Sigmoid colon (tissue), 7 donors: ENCODE results near the gene ZNF212. TPM values are rescaled to one million over a fixed set of nuclear protein-coding genes. Genes with fewer than 3 reads are reported as not detected.
A peak's percentile ranks its signal among the peaks of the same experiment; 100 is the strongest.

Source experiments
- DNase-seq: peaks from one replicate; pipeline ENCODE4 v3.0.0-alpha.2; 2019
- H3K27ac ChIP-seq, 4 donors: fragments of 200-600 bp; sonication (generic); one replicate each; pipeline ENCODE4 v1.5.1; 2016 to 2019; ENCODE audit warnings: mild to moderate bottlenecking in 1 of 4
- H3K27me3 ChIP-seq, 3 donors: fragments of 200-600 bp; sonication (generic); one replicate each; pipeline ENCODE4 v1.5.1; 2019; ENCODE audit warnings: mild to moderate bottlenecking in 1 of 3
- H3K36me3 ChIP-seq, 4 donors: fragments of 200-600 bp; sonication (generic); one replicate each; pipeline ENCODE4 v1.5.1; 2016 to 2019
- H3K4me1 ChIP-seq, 4 donors: fragments of 200-600 bp; sonication (generic); one replicate each; pipeline ENCODE4 v1.5.1; 2017 to 2019
- H3K4me3 ChIP-seq, 4 donors: fragments of 200-600 bp; sonication (generic); one replicate each; pipeline ENCODE4 v1.5.1; 2017 to 2019; ENCODE audit warnings: mild to moderate bottlenecking in 2 of 4, moderate library complexity in 1 of 4
- H3K9me3 ChIP-seq, 4 donors: fragments of 200-600 bp in 3 of 4; sonication (generic) in 3 of 4; one replicate each; pipeline versions ENCODE4 v1.5.1 to v1.6.1; 2013 to 2019
- CTCF ChIP-seq, 4 experiments: fragments of 450-650 bp in 3 of 4; fragments of 200-600 bp in 1 of 4; IDR thresholded peaks; one replicate each; pipeline ENCODE4 v1.5.1; 2016 to 2019; ENCODE audit warnings: antibody characterized with exemption in 4 of 4, mild to moderate bottlenecking in 3 of 4, moderate library complexity in 2 of 4
- EP300 ChIP-seq, 4 donors: sonication (generic); formaldehyde crosslinking; IDR thresholded peaks; one replicate each; pipeline ENCODE4 v1.6.1; 2017; ENCODE audit warnings: antibody characterized with exemption in 4 of 4
- POLR2A ChIP-seq, 2 donors: fragments of 450-650 bp; IDR thresholded peaks; one replicate each; pipeline ENCODE4 v1.6.1; 2016; ENCODE audit warnings: antibody characterized with exemption in 2 of 2, mild to moderate bottlenecking in 2 of 2, moderate library complexity in 2 of 2
- POLR2AphosphoS5 ChIP-seq, 4 donors: sonication (generic); formaldehyde crosslinking; IDR thresholded peaks; one replicate each; pipeline ENCODE4 v1.6.1; 2017; ENCODE audit warnings: antibody characterized with exemption in 4 of 4
- WGBS, 2 donors: extraction: QIAGEN DNeasy Blood & Tissue Kit; methylation state at CpG; one replicate each; pipeline ENCODE4 v1.1.7; 2013; 5-methylcytosine and 5-hydroxymethylcytosine counted together
- intact Hi-C: fragments of 100-400 bp; cut with DNase I; formaldehyde crosslinking; loops from one replicate; pipeline ENCODE4 v1.15.1; 2023
- polyA plus RNA-seq, 3 donors: library from polyadenylated mRNA; stranded (reverse); fragments of 200-250 nt; gene quantifications; one replicate each; pipeline ENCODE4 v1.2.3, GENCODE V29; 2013
- total RNA-seq, 4 donors: library from RNA; depleted of rRNA; stranded (reverse); fragments of >200 nt; gene quantifications; one replicate each; pipeline ENCODE4 v1.1.0, GENCODE V29; 2016
- donor health status: healthy with polysubstance abuse.
- donor health status: Bipolar disorder and iron deficiency.
- donor health status: healthy.

The ZNF212 gene
- total and polyA plus RNA-seq, 7 donors = 4.1 to 13.6 (median 5.8) TPM

GRCh38 chr7:149198161-149198816 is 41.2 kb upstream of the ZNF212 start:
- Histone ChIP-seq H3K4me3 (no peak overlapping the region), H3K9me3 (no peaks in the 10 kb centered on the region), H3K36me3 (peaks cover 25 to 52% (median 40%) of the 10 kb centered on the region in 4 donors), H3K27ac (no peak overlapping the region), H3K27me3 (no peaks in the 10 kb centered on the region), H3K4me1 (peaks cover 0 to 40% (median 29%) of the 10 kb centered on the region in 4 donors)
- 92 to 94% methylated on average over 22 of the region's 22 CpGs for WGBS, 2 donors
- intact Hi-C loops = loop anchor here (5.0 to 10.0 kb wide), 6 partner anchors 39 to 517 kb away; partner anchors contain the start of genes ZNF212, ZNF398, ZNF425 and ZNF746
- TF ChIP-seq POLR2A (IDR thresholded peaks at IDR 0.05) (no peak), POLR2AphosphoS5 (IDR thresholded peaks at IDR 0.05) (no peak), CTCF (IDR thresholded peaks at IDR 0.05) (no peak), EP300 (IDR thresholded peaks at IDR 0.05) (no peak)
- DNase-seq = peak; percentile 29

- WGBS, 2 donors = 95 to 96% methylated on average over 6 of the region's 6 CpGs
- peak; percentile 6 for DNase-seq
- H3K27ac ChIP-seq = no peak overlapping the region
- H3K4me3 ChIP-seq = no peak overlapping the region
- intact Hi-C loops = loop anchor here (5.0 to 10.0 kb wide), 6 partner anchors 38 to 515 kb away; partner anchors contain the start of genes ZNF212, ZNF398, ZNF425 and ZNF746
- H3K9me3 ChIP-seq = no peaks in the 10 kb centered on the region
- peaks cover 0 to 42% (median 29%) of the 10 kb centered on the region in 4 donors for H3K4me1 ChIP-seq
- H3K36me3 ChIP-seq = peaks cover 25 to 62% (median 42%) of the 10 kb centered on the region in 4 donors
- H3K27me3 ChIP-seq = no peaks in the 10 kb centered on the region
- TF ChIP-seq POLR2A (IDR thresholded peaks at IDR 0.05) = no peak
- TF ChIP-seq POLR2AphosphoS5 (IDR thresholded peaks at IDR 0.05) = no peak
- TF ChIP-seq CTCF (IDR thresholded peaks at IDR 0.05) = no peak
- TF ChIP-seq EP300 (IDR thresholded peaks at IDR 0.05) = no peak
Observed at GRCh38 chr7:149199234-149199995, 40.0 kb upstream of the ZNF212 start.

GRCh38 chr7:149202831-149203231 is 36.6 kb upstream of the ZNF212 start:
- WGBS, 2 donors = 88% methylated on average over 6 of the region's 6 CpGs
- peaks cover 39 to 96% (median 59%) of the 10 kb centered on the region in 4 donors for H3K36me3 ChIP-seq

More at GRCh38 chr7:149202831-149203231, 36.6 kb upstream of the ZNF212 start:
- H3K4me1 ChIP-seq = peaks cover 0 to 16% (median 6%) of the 10 kb centered on the region in 4 donors
- no peaks in the 10 kb centered on the region for H3K27me3 ChIP-seq
- no peak for DNase-seq
- H3K9me3 ChIP-seq = no peaks in the 10 kb centered on the region
- no peak for TF ChIP-seq EP300 (IDR thresholded peaks at IDR 0.05)
- TF ChIP-seq CTCF (IDR thresholded peaks at IDR 0.05) = no peak
- TF ChIP-seq POLR2A (IDR thresholded peaks at IDR 0.05) = no peak
- no peak for TF ChIP-seq POLR2AphosphoS5 (IDR thresholded peaks at IDR 0.05)
- intact Hi-C loops = no loop called here
- no peak overlapping the region for H3K4me3 ChIP-seq
- peak overlapping the region in 1 of 4 donors; percentile 3 for H3K27ac ChIP-seq
